Left forelimb (tissue), 1 donor: Measurements from ENCODE around the gene GRIK4.

Experiments used
- DNase-seq: peaks from one replicate; pipeline ENCODE4 v3.0.0-alpha.2; 2018; ENCODE audit warnings: low spot score

GRIK4 gene

DNA sequence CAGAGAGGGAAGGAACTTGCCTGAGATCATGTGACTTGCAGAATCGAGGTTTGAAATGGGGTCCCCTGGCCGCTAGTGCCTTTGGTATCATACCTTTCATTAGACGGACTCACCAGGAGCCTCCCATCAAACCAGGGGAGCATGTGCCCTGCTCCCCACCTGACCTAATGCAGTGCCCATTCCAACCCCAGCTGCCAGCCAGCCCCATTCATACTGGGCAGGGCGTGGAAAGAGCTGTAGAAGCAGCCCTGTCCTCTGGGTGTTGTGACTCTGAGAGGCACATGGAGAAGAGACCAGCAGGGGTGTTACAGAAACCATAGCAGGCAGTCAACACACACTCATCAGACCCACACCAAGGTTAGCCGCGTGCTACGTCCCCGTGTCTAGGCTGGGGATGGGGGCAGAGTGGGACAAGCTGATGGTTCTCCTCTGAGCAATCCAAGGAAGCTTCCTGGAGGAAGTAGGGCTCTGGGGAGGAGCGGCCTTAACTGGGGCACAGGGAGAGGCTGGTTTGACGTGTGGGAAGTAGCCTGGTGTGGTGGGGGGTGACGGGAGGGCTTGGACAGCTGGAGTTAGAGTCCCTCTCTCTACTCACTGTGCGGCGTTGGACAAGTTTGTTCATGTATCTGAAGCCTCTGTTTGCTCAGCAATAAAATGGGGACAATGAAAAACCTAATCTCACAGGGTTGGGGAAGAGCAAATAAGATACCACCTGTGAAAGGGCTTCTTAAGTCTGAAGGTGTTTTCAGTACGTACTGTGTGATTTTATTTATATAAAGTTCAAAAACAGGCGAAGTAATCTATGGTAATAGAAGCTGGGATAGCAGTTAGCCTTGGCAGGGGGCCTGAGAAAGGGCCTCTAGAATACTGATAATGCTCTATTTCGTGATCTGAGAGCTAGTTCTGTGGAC is 14.0 kb downstream of the GRIK4 start:
- DNase-seq, result peak; percentile 49

- peak; percentile 23 for DNase-seq
These were observed 14.7 kb downstream of the GRIK4 start for GRCh38 chr11:120526241-120526640.

DNA sequence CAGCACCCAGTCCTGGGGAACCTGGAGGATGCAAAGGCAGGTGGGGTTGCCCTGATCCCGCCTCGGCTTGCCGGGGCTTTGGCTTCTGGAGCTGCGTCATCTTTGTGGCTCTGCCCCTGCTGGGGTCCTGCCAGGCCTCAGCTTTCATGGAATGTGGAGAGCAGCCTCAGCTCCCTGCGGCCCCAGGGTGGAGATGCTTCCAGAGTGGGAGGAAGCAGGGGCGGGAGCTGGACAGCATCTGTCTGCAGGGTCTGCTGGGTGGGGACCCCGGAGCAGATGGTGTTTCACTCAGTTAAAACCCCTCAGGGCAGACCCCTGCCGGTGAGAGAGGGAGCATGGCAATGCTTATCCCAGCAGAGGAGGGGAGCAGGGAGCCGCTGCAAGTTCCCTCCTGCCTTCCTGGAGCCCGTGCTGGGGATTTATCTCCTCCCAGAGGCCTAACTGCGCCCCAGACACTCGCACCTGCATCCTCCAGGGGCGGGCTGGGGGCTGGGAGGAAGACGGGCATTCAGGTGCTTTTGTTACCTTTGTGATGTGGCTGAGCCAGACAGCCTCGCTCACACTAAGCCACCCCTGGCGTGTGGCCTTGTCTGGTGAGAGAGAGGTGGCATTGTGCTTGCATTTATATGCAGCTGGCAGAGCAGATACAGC is 15.7 kb downstream of the GRIK4 start:
- DNase-seq, result peak; percentile 84

- no peak for DNase-seq
These were observed 17.2 kb downstream of the GRIK4 start for GRCh38 chr11:120528749-120529148.

DNA sequence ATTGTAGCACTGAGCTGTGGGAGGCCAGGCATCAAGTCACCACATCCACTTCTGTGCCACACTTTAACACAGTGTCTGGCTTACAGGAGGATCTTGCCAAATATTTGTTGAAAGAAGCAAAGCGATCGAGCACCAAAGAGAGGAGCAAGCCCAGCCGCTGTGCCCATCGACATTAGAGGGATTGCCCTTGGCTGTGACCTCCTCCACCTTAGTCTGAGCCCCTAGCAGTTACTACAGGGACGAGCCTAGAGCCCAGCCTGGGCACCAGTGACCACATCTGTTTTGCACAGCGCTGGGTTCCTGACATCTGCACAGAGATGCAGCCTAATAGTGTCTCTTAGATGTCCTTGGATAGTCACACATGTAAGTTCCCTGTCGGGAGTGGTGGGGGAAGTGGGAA is 17.7 kb downstream of the GRIK4 start:
- no peak for DNase-seq

- DNase-seq, result no peak
These were observed 18.4 kb downstream of the GRIK4 start for GRCh38 chr11:120529911-120530310.

- no peak for DNase-seq
These were observed 20.7 kb downstream of the GRIK4 start for GRCh38 chr11:120532082-120532831.

- DNase-seq, result no peak
These were observed 21.3 kb downstream of the GRIK4 start for GRCh38 chr11:120532832-120533196.

DNA sequence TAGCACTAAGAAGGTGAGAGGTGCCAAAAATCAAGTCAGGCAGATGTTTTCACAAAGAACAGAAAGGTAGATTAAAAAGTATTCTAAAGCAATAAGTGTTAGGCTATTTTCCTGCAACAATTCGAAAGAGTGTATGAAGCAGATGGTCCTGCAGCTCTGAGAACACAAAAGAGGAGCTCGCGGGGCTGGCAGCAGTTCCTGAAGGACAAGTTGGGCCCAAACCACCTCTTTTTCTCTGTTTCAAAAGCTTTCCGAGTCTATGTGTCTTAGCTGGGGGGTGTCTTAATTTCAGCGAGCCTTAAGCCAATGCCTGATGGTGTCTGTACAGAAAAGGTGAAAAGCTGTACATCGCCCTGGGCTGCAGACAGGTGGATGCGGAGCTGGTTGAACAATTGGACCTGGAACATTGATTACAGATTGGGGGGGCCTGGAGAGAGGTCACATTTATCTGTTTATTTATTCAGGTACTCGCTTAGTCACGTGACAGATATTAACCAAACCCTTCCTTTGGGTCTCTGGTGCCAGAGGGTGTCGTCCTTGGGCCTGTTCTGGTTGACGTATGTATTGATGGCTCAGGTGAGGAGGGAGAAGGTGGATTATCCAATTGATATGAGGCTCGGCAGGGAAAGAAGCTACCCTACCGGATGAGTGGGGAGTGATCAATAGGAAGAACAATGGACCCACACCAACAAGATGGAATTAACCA is 24.7 kb downstream of the GRIK4 start:
- no peak for DNase-seq

- no peak for DNase-seq
These were observed 25.2 kb downstream of the GRIK4 start for GRCh38 chr11:120536797-120537169.

GRCh38 chr11:120537996-120538395 is 26.4 kb downstream of the GRIK4 start:
- DNase-seq, result no peak

- DNase-seq, result no peak
These were observed 27.2 kb downstream of the GRIK4 start for GRCh38 chr11:120538707-120539106.

- no peak for DNase-seq
These were observed 28.3 kb downstream of the GRIK4 start for GRCh38 chr11:120539667-120540369.

GRCh38 chr11:120540744-120541465 is 29.4 kb downstream of the GRIK4 start:
- no peak for DNase-seq

DNA sequence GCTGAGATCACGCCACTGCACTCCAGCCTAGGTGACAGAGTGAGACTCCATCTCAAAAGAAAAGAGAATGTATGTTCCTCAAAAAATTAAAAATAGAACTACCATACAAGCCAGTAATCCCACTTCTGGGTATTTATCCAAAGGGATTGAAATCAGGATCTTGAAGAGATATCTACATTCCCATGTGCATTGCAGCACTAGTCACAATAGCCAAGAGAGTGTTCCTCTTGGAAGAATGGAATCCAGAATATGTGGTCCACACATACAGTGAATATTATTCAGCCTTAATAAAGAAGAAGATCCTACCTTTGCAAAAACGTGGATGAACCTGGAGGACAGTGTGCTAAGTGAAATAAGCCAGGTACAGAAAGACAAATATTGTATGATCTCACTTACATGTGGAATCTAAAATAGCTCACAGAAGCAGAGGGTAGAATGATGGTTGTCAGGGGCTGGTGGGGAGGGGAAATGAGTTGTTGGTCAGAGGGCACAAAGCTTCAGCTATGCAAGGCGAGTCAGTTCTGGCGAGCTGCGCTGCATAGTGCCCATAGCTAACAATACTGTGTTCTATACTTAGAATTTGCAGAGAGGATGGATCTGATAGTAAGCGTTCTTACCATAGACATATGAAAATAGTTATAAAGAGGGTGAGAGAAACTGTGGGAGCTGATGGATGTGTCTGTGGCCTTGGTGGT is 32.1 kb downstream of the GRIK4 start:
- DNase-seq, result no peak

GRCh38 chr11:120545813-120546212 is 34.3 kb downstream of the GRIK4 start:
- DNase-seq, result no peak

- DNase-seq, result no peak
These were observed 35.0 kb downstream of the GRIK4 start for GRCh38 chr11:120546312-120547205.

GRCh38 chr11:120547316-120547715 is 35.8 kb downstream of the GRIK4 start:
- no peak for DNase-seq
